Fibroblast of lung (primary cell): ENCODE results near the gene ABLIM3. TPM values are rescaled to one million over a fixed set of nuclear protein-coding genes. Genes with fewer than 3 reads are reported as not detected.

Source experiments
- DNase-seq, 2 donors: peaks; one replicate each; pipeline versions ENCODE4 v3.0.0 to v3.0.0-alpha.2; 2010; ENCODE audit warnings: low read depth in 2 of 2
- H2AFZ ChIP-seq: 2 replicates; pipeline ENCODE4 v1.5.1; 2012; ENCODE audit warnings: low read length, control low read depth, inconsistent platforms
- H3K27ac ChIP-seq: 2 replicates; pipeline ENCODE4 v1.5.1; 2011; ENCODE audit warnings: low read length, control low read depth; ENCODE audit not compliant: insufficient read depth
- H3K27me3 ChIP-seq: 2 replicates; pipeline ENCODE4 v1.5.1; 2011; ENCODE audit warnings: mild to moderate bottlenecking, low read length; ENCODE audit not compliant: control insufficient read depth, insufficient read depth
- H3K36me3 ChIP-seq: 2 replicates; pipeline ENCODE4 v1.5.1; 2011; ENCODE audit warnings: low read length; ENCODE audit not compliant: control insufficient read depth, insufficient read depth
- H3K4me1 ChIP-seq: 2 replicates; pipeline ENCODE4 v1.5.1; 2011; ENCODE audit warnings: low read length; ENCODE audit not compliant: control insufficient read depth, insufficient read depth; ENCODE audit errors: extremely low read depth
- H3K4me2 ChIP-seq: 2 replicates; pipeline ENCODE4 v1.5.1; 2011; ENCODE audit warnings: low read length, control low read depth; ENCODE audit not compliant: insufficient read depth; ENCODE audit errors: extremely low read depth
- H3K4me3 ChIP-seq, 4 experiments: fragments of 200-600 bp in 1 of 4; sonication (generic) in 1 of 4; replicated peaks in 1 of 4; 2 replicates each; pipeline ENCODE4 v1.5.1; 2011 to 2016; ENCODE audit warnings: low read length in 4 of 4, low read depth in 3 of 4, mild to moderate bottlenecking in 3 of 4, control low read depth in 2 of 4, inconsistent platforms in 1 of 4, mixed read lengths in 1 of 4; ENCODE audit not compliant: insufficient read depth in 1 of 4; ENCODE audit errors: control extremely low read depth in 1 of 4
- H3K79me2 ChIP-seq: 2 replicates; pipeline ENCODE4 v1.5.1; 2012; ENCODE audit warnings: mild to moderate bottlenecking, low read length, inconsistent platforms; ENCODE audit not compliant: control insufficient read depth, insufficient read depth
- H3K9ac ChIP-seq: 2 replicates; pipeline ENCODE4 v1.5.1; 2011; ENCODE audit warnings: mild to moderate bottlenecking, low read length, control low read depth; ENCODE audit not compliant: insufficient read depth
- H3K9me3 ChIP-seq: 2 replicates; pipeline ENCODE4 v1.5.1; 2012; ENCODE audit warnings: low read depth, low read length; ENCODE audit not compliant: control insufficient read depth, insufficient read depth
- H4K20me1 ChIP-seq: 2 replicates; pipeline ENCODE4 v1.5.1; 2011; ENCODE audit warnings: low read length; ENCODE audit not compliant: control insufficient read depth, insufficient read depth; ENCODE audit errors: extremely low read depth
- CTCF ChIP-seq, 2 donors: IDR thresholded peaks in 1 of 2; conservative IDR thresholded peaks in 1 of 2; 1 replicate in 1 of 2; 2 replicates in 1 of 2; pipeline ENCODE4 v1.5.1; 2011 to 2012; ENCODE audit warnings: low read length in 2 of 2, control low read depth in 1 of 2, inconsistent platforms in 1 of 2, low read depth in 1 of 2, mild to moderate bottlenecking in 1 of 2
- EZH2 ChIP-seq: IDR thresholded peaks from 2 replicates; pipeline ENCODE4 v1.5.1; 2012; ENCODE audit warnings: low read length, control low read depth, mild to moderate bottlenecking; ENCODE audit errors: missing control alignments
- polyA plus RNA-seq, 2 donors: library from polyadenylated mRNA; depleted of rRNA in 1 of 2; stranded (reverse) in 1 of 2; unstranded in 1 of 2; fragments of >200 nt; gene quantifications; 2 replicates each; pipeline ENCODE4 v1.2.1, GENCODE V29; 2011 to 2012; ENCODE audit warnings: missing spikeins in 1 of 2
- total RNA-seq: library from RNA; depleted of rRNA; stranded (reverse); fragments of >200 nt; gene quantifications from 2 replicates; pipeline ENCODE4 v1.2.1, GENCODE V29; 2014

The ABLIM3 gene
- total and polyA plus RNA-seq, 2 donors (not counting 1 experiment from before 2014, with no cell fraction given) = 48.1 to 49.9 TPM

GRCh38 chr5:149280124-149280523, 138.8 kb downstream of the ABLIM3 start:
- H3K27ac ChIP-seq = no peak overlapping the region
- no peaks in the 10 kb centered on the region for H3K27me3 ChIP-seq
- DNase-seq = no peak
- H3K4me1 ChIP-seq = peaks cover 10% of the 10 kb centered on the region
- no peak overlapping the region for H3K4me3 ChIP-seq
- TF ChIP-seq CTCF (conservative IDR thresholded peaks at IDR 0.05 in 1 of 2, IDR thresholded peaks at IDR 0.05 in 1 of 2; ENCODE audit: low read depth in 1 of 2, low read length in 2 of 2) (no peak), EZH2 (no peak)
- H3K79me2 ChIP-seq = no peaks in the 10 kb centered on the region
- no peaks in the 10 kb centered on the region for H3K36me3 ChIP-seq
- H3K4me2 ChIP-seq = no peak overlapping the region
- no peak overlapping the region for H2AFZ ChIP-seq
- no peaks in the 10 kb centered on the region for H3K9me3 ChIP-seq
- no peak overlapping the region for H3K9ac ChIP-seq
- H4K20me1 ChIP-seq = no peaks in the 10 kb centered on the region

- no peaks in the 10 kb centered on the region for H3K79me2 ChIP-seq
- H3K27ac ChIP-seq = no peak overlapping the region
- H3K36me3 ChIP-seq = no peaks in the 10 kb centered on the region
- no peak overlapping the region for H3K4me3 ChIP-seq
- H3K4me2 ChIP-seq = no peak overlapping the region
- no peaks in the 10 kb centered on the region for H3K9me3 ChIP-seq
- TF ChIP-seq EZH2 (no peak), CTCF (conservative IDR thresholded peaks at IDR 0.05 in 1 of 2, IDR thresholded peaks at IDR 0.05 in 1 of 2; ENCODE audit: low read depth in 1 of 2, low read length in 2 of 2) (no peak)
- peaks cover 10% of the 10 kb centered on the region for H3K4me1 ChIP-seq
- no peak for DNase-seq
- H3K27me3 ChIP-seq = no peaks in the 10 kb centered on the region
- H3K9ac ChIP-seq = no peak overlapping the region
- no peak overlapping the region for H2AFZ ChIP-seq
- no peaks in the 10 kb centered on the region for H4K20me1 ChIP-seq
These were observed 139.5 kb downstream of the ABLIM3 start for GRCh38 chr5:149280802-149281201.

GRCh38 chr5:149282027-149282965, 141.0 kb downstream of the ABLIM3 start:
- Histone ChIP-seq H3K9me3 (no peaks in the 10 kb centered on the region), H3K27me3 (no peaks in the 10 kb centered on the region), H3K27ac (no peak overlapping the region), H3K9ac (no peak overlapping the region), H3K79me2 (no peaks in the 10 kb centered on the region), H3K36me3 (no peaks in the 10 kb centered on the region), H2AFZ (no peak overlapping the region), H3K4me1 (peaks cover 10% of the 10 kb centered on the region), H3K4me3 (no peak overlapping the region), H4K20me1 (no peaks in the 10 kb centered on the region), H3K4me2 (no peak overlapping the region)
- DNase-seq = no peak
- TF ChIP-seq EZH2 = no peak
- TF ChIP-seq CTCF (conservative IDR thresholded peaks at IDR 0.05 in 1 of 2, IDR thresholded peaks at IDR 0.05 in 1 of 2; ENCODE audit: low read depth in 1 of 2, low read length in 2 of 2) = no peak
